ENCODE data around the gene MAP2K1.
"Not testable (repeated sequence)": the region's sequence is repeated elsewhere in the genome, so short reads cannot be mapped to it uniquely, and the experiment has no call there.

MAP2K1 gene

GRCh38 chr15:66374179-66374578 is 12.5 kb upstream of the MAP2K1 start:
- Histone ChIP-seq H3K4me3 (ENCODE audit: low read length) (no peak overlapping the region), H3K27ac (ENCODE audit: low read length) (no peak overlapping the region), H3K4me1 (ENCODE audit: control insufficient read depth, insufficient read depth, low read length) (peaks cover 3% of the 10 kb centered on the region; the same call in 1 of the 2 replicates), H3K9me3 (ENCODE audit: control insufficient read depth, insufficient read depth, low read length) (no peaks in the 10 kb centered on the region), H3K36me3 (ENCODE audit: control insufficient read depth, insufficient read depth, low read length) (no peaks in the 10 kb centered on the region), H3K27me3 (ENCODE audit: control insufficient read depth, insufficient read depth, low read length) (no peaks in the 10 kb centered on the region)
- WGBS (ENCODE audit: insufficient coverage, insufficient read length): no CpG with 5 or more reads among the region's 4 CpGs
- no peak for DNase-seq (ENCODE audit: low read depth, low spot score)

- Histone ChIP-seq H3K9me3 (ENCODE audit: control insufficient read depth, insufficient read depth, low read length) (no peaks in the 10 kb centered on the region), H3K4me3 (ENCODE audit: low read length) (no peak overlapping the region), H3K36me3 (ENCODE audit: control insufficient read depth, insufficient read depth, low read length) (no peaks in the 10 kb centered on the region), H3K27me3 (ENCODE audit: control insufficient read depth, insufficient read depth, low read length) (no peaks in the 10 kb centered on the region), H3K27ac (ENCODE audit: low read length) (no peak overlapping the region), H3K4me1 (ENCODE audit: control insufficient read depth, insufficient read depth, low read length) (no peaks in the 10 kb centered on the region)
- WGBS (ENCODE audit: insufficient coverage, insufficient read length): no CpG with 5 or more reads among the region's 7 CpGs
- DNase-seq (ENCODE audit: low read depth, low spot score): no peak
Observed at GRCh38 chr15:66378814-66379430, 7.8 kb upstream of the MAP2K1 start.

DNA sequence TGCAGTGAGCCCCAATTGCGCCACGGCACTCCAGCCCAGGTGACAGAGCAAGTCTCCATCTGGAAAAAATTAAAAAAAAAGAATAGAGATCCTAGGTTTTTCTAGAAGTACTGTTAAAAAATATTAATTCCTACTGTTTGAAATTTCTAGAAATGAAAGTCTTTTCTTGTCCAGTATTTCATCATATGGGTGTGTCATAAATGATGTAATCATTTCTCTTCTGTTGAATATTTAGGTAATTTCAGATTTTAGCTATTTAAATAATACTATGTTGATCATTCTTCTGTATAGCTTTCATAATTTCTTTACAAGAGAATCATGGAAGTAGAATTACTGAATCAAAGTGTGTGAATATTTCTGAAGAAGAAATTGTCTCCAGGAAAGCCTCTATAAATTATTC is 5.3 kb upstream of the MAP2K1 start:
- not testable (repeated sequence) for H3K36me3 ChIP-seq (ENCODE audit: control insufficient read depth, insufficient read depth, low read length); H3K4me1 ChIP-seq (ENCODE audit: control insufficient read depth, insufficient read depth, low read length); H3K27me3 ChIP-seq (ENCODE audit: control insufficient read depth, insufficient read depth, low read length); H3K27ac ChIP-seq (ENCODE audit: low read length); H3K9me3 ChIP-seq (ENCODE audit: control insufficient read depth, insufficient read depth, low read length); H3K4me3 ChIP-seq (ENCODE audit: low read length); DNase-seq (ENCODE audit: low read depth, low spot score)
- no CpG with 5 or more reads among the region's 2 CpGs for WGBS (ENCODE audit: insufficient coverage, insufficient read length)

DNA sequence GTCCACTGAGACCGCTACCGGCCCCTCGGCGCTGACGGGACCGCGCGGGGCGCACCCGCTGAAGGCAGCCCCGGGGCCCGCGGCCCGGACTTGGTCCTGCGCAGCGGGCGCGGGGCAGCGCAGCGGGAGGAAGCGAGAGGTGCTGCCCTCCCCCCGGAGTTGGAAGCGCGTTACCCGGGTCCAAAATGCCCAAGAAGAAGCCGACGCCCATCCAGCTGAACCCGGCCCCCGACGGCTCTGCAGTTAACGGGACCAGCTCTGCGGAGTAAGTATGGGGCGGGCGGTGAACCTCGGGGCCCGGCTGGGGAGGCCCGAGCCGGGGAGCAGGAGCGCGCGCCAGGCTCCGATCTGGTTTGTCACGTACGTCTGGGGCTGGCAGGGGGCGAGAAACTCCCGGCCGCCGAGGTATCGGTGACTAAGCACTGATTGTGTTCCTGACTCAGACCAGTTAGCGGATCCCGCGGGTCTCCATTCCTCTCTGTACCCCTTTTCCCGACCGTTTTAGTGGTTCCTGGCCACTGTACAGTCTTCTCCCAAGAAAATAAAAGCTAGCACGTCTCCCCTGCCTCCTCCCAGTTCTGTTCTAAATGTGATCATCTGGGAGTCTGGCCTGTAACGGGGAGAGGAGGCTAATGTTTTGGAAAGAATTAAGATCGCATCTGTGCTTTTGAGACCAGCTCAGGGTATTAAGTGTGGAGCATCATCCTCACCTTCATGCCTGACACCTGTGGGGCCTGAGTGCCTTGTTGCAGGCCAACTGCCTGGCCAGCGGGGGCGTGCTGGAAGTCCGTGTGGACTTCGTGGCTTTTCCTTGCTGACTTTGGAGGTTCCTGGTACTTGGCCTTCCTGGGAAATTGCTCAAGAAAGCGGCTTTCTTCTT is 691 bp downstream of the MAP2K1 start:
- Histone ChIP-seq H3K27me3 (ENCODE audit: control insufficient read depth, insufficient read depth, low read length) (no peaks in the 10 kb centered on the region), H3K36me3 (ENCODE audit: control insufficient read depth, insufficient read depth, low read length) (no peaks in the 10 kb centered on the region), H3K4me3 (ENCODE audit: low read length) (peak overlapping the region; percentile 78), H3K27ac (ENCODE audit: low read length) (no peak overlapping the region), H3K9me3 (ENCODE audit: control insufficient read depth, insufficient read depth, low read length) (no peaks in the 10 kb centered on the region), H3K4me1 (ENCODE audit: control insufficient read depth, insufficient read depth, low read length) (no peaks in the 10 kb centered on the region)
- no CpG with 5 or more reads among the region's 62 CpGs for WGBS (ENCODE audit: insufficient coverage, insufficient read length)
- no peak for DNase-seq (ENCODE audit: low read depth, low spot score)

GRCh38 chr15:66388043-66388363 is 1.3 kb downstream of the MAP2K1 start:
- Histone ChIP-seq H3K27me3 (ENCODE audit: control insufficient read depth, insufficient read depth, low read length) (no peaks in the 10 kb centered on the region), H3K27ac (ENCODE audit: low read length) (no peak overlapping the region), H3K9me3 (ENCODE audit: control insufficient read depth, insufficient read depth, low read length) (no peaks in the 10 kb centered on the region), H3K36me3 (ENCODE audit: control insufficient read depth, insufficient read depth, low read length) (no peaks in the 10 kb centered on the region), H3K4me1 (ENCODE audit: control insufficient read depth, insufficient read depth, low read length) (no peaks in the 10 kb centered on the region), H3K4me3 (ENCODE audit: low read length) (peak overlapping the region; percentile 78; the same call in 1 of the 2 replicates)
- WGBS (ENCODE audit: insufficient coverage, insufficient read length): no CpG with 5 or more reads among the region's 3 CpGs
- DNase-seq (ENCODE audit: low read depth, low spot score): no peak

GRCh38 chr15:66388576-66388975 is 1.9 kb downstream of the MAP2K1 start:
- no peaks in the 10 kb centered on the region for H3K27me3 ChIP-seq (ENCODE audit: control insufficient read depth, insufficient read depth, low read length)
- H3K4me1 ChIP-seq (ENCODE audit: control insufficient read depth, insufficient read depth, low read length): no peaks in the 10 kb centered on the region
- H3K4me3 ChIP-seq (ENCODE audit: low read length): no peak overlapping the region
- no peak for DNase-seq (ENCODE audit: low read depth, low spot score)
- no peaks in the 10 kb centered on the region for H3K36me3 ChIP-seq (ENCODE audit: control insufficient read depth, insufficient read depth, low read length)
- H3K27ac ChIP-seq (ENCODE audit: low read length): no peak overlapping the region
- H3K9me3 ChIP-seq (ENCODE audit: control insufficient read depth, insufficient read depth, low read length): no peaks in the 10 kb centered on the region
- no CpG with 5 or more reads among the region's 5 CpGs for WGBS (ENCODE audit: insufficient coverage, insufficient read length)

GRCh38 chr15:66389098-66389858 is 2.6 kb downstream of the MAP2K1 start:
- Histone ChIP-seq H3K4me3 (ENCODE audit: low read length) (no peak overlapping the region), H3K27ac (ENCODE audit: low read length) (no peak overlapping the region), H3K27me3 (ENCODE audit: control insufficient read depth, insufficient read depth, low read length) (no peaks in the 10 kb centered on the region), H3K4me1 (ENCODE audit: control insufficient read depth, insufficient read depth, low read length) (no peaks in the 10 kb centered on the region), H3K36me3 (ENCODE audit: control insufficient read depth, insufficient read depth, low read length) (no peaks in the 10 kb centered on the region), H3K9me3 (ENCODE audit: control insufficient read depth, insufficient read depth, low read length) (no peaks in the 10 kb centered on the region)
- no peak for DNase-seq (ENCODE audit: low read depth, low spot score)
- no CpG with 5 or more reads among the region's 14 CpGs for WGBS (ENCODE audit: insufficient coverage, insufficient read length)

GRCh38 chr15:66389859-66390381 is 3.2 kb downstream of the MAP2K1 start:
- no peak overlapping the region for H3K27ac ChIP-seq (ENCODE audit: low read length)
- no peaks in the 10 kb centered on the region for H3K4me1 ChIP-seq (ENCODE audit: control insufficient read depth, insufficient read depth, low read length)
- no peaks in the 10 kb centered on the region for H3K9me3 ChIP-seq (ENCODE audit: control insufficient read depth, insufficient read depth, low read length)
- H3K27me3 ChIP-seq (ENCODE audit: control insufficient read depth, insufficient read depth, low read length): no peaks in the 10 kb centered on the region
- no peak overlapping the region for H3K4me3 ChIP-seq (ENCODE audit: low read length)
- H3K36me3 ChIP-seq (ENCODE audit: control insufficient read depth, insufficient read depth, low read length): no peaks in the 10 kb centered on the region
- DNase-seq (ENCODE audit: low read depth, low spot score): no peak

DNA sequence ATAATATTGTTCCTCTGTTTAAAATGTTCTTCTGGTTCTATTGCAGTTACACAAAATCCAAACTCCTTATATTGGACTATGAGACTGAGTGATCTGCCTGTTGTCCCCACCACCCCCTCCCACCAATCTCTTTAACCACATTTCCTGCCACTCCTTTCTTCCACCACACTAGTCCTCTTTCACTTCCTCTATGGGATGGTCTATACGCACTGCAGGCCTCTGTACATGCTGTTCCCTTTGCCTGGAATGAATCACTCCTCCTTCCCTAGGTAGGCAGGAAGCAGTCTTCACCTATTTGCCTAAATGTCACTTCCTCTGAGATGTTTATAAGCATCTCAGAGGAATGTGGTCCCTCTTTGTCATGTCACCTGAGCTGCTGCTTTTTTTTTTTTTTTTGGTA is 4.0 kb downstream of the MAP2K1 start:
- Histone ChIP-seq H3K36me3 (ENCODE audit: control insufficient read depth, insufficient read depth, low read length) (no peaks in the 10 kb centered on the region), H3K4me3 (ENCODE audit: low read length) (no peak overlapping the region), H3K27me3 (ENCODE audit: control insufficient read depth, insufficient read depth, low read length) (no peaks in the 10 kb centered on the region), H3K4me1 (ENCODE audit: control insufficient read depth, insufficient read depth, low read length) (no peaks in the 10 kb centered on the region), H3K9me3 (ENCODE audit: control insufficient read depth, insufficient read depth, low read length) (no peaks in the 10 kb centered on the region), H3K27ac (ENCODE audit: low read length) (no peak overlapping the region)
- DNase-seq (ENCODE audit: low read depth, low spot score): no peak
- no CpG with 5 or more reads among the region's 1 CpG for WGBS (ENCODE audit: insufficient coverage, insufficient read length)

GRCh38 chr15:66393037-66393436 is 6.3 kb downstream of the MAP2K1 start:
- not testable (repeated sequence) for H3K27me3 ChIP-seq (ENCODE audit: control insufficient read depth, insufficient read depth, low read length); H3K4me3 ChIP-seq (ENCODE audit: low read length); H3K36me3 ChIP-seq (ENCODE audit: control insufficient read depth, insufficient read depth, low read length); H3K9me3 ChIP-seq (ENCODE audit: control insufficient read depth, insufficient read depth, low read length); DNase-seq (ENCODE audit: low read depth, low spot score); H3K4me1 ChIP-seq (ENCODE audit: control insufficient read depth, insufficient read depth, low read length); H3K27ac ChIP-seq (ENCODE audit: low read length)
- WGBS (ENCODE audit: insufficient coverage, insufficient read length): no CpG with 5 or more reads among the region's 1 CpG

All from iPS DF 6.9 (cell line).